SK-N-MC (cell line): Measurements from ENCODE around the gene TGFBR3.

Source experiments
- DNase-seq: peaks from one replicate; pipeline ENCODE4 v3.0.0-alpha.2; 2011; ENCODE audit warnings: low read depth, low spot score
- H3K27ac ChIP-seq: fragments of 200-600 bp; sonication (generic); 2 replicates; pipeline ENCODE4 v1.5.1; 2016; ENCODE audit warnings: mixed run types
- H3K36me3 ChIP-seq: fragments of 200-600 bp; sonication (generic); 2 replicates; pipeline ENCODE4 v1.6.1; 2017; ENCODE audit warnings: antibody characterized with exemption, low read length, mixed read lengths; ENCODE audit not compliant: insufficient read depth
- H3K4me3 ChIP-seq: fragments of 200-600 bp; sonication (generic); 2 replicates; pipeline ENCODE4 v1.5.1; 2016
- H3K9ac ChIP-seq: fragments of 200-600 bp; sonication (generic); 2 replicates; pipeline ENCODE4 v1.8.0; 2017; ENCODE audit warnings: mixed run types, mixed read lengths; ENCODE audit not compliant: insufficient read length
- H3K9me3 ChIP-seq: fragments of 200-600 bp; sonication (generic); 2 replicates; pipeline ENCODE4 v1.6.1; 2017; ENCODE audit warnings: low read depth, mild to moderate bottlenecking, antibody characterized with exemption, low read length, moderate library complexity, mixed read lengths
- EZH2 ChIP-seq: fragments of 200-600 bp; sonication (generic); IDR thresholded peaks from one replicate; pipeline ENCODE4 v1.6.1; 2017; ENCODE audit warnings: antibody characterized with exemption
- FOXP2 ChIP-seq: optimal IDR thresholded peaks from 2 replicates; pipeline ENCODE3; 2011; ENCODE audit warnings: mild to moderate bottlenecking, moderate library complexity; ENCODE audit not compliant: insufficient read depth; ENCODE audit errors: extremely low read length, control extremely low read depth
- POLR2AphosphoS5 ChIP-seq: IDR thresholded peaks from 2 replicates; pipeline ENCODE4 v1.6.1; 2012; ENCODE audit warnings: mild to moderate bottlenecking, low read depth, low read length, borderline replicate concordance

Gene TGFBR3

DNA sequence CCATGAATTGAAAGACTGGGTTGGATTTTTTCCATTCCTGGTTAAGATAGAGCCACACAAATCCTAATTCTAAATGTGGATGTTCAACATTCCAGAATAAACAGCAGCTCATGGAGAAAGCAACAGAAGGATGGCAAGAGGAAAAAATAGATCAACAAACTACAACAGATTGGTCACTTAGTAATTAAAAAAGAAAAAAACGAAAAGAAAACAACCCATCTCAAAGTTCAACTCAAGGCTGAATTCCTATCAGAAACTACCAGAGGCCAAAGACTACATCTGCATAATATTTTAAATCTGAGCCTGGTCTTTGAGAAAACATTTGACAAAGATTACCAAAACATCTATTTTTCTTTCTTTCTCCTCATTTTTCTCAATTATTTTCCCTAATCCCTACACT lies 69.9 kb downstream of the TGFBR3 start:
- no peak for DNase-seq
- Histone ChIP-seq H3K4me3 (no peak overlapping the region), H3K27ac (peak overlapping the region; percentile 97), H3K9ac (no peak overlapping the region), H3K36me3 (no peaks in the 10 kb centered on the region), H3K9me3 (no peaks in the 10 kb centered on the region)
- TF ChIP-seq FOXP2: no peak
- TF ChIP-seq EZH2: no peak
- TF ChIP-seq POLR2AphosphoS5: no peak

DNA sequence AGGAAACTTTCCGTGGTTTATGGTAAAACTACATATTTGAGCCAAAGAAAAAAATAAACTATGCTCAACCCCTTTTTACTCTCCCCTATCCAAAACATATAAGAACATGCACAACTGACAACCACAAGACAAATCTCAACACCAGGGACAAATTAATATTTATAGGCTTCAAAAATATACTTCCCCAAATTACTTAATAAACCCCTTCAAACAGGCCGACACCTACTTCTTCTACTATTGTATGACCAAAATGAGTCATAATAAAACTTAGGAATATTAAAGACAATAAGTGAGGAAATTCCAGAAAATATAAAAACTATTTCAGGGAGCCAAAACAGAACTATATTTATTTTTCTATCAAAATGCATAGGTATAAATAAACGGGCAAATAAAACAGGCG lies 71.5 kb downstream of the TGFBR3 start:
- 0 out of 2 replicates have a peak overlapping the region, but pooled peaks have one; percentile 26 for H3K27ac ChIP-seq
- DNase-seq: no peak
- no peaks in the 10 kb centered on the region for H3K36me3 ChIP-seq
- no peaks in the 10 kb centered on the region for H3K9me3 ChIP-seq
- TF ChIP-seq EZH2 (no peak), POLR2AphosphoS5 (no peak), FOXP2 (no peak)
- H3K4me3 ChIP-seq: no peak overlapping the region
- H3K9ac ChIP-seq: no peak overlapping the region

DNA sequence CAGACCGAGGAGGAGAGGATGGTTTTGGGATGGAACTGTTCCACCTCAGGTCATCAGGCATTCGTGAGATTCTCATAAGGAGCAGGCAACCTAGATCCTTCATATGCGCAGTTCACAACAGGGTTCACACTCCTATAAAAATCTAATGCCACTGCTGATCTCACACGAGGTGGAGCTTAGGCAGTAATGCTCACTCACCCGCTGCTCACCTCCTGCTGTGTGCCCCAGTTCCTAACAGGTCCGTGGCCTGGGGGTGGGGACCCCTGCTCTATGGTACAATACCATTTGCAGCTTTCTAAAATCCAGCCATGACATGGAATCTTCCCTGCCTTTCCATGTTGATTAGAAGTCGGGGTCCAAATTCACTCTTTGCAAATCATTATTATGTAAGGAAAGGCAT lies 72.1 kb downstream of the TGFBR3 start:
- 0 out of 2 replicates have a peak overlapping the region, but pooled peaks have one; percentile 26 for H3K27ac ChIP-seq

DNA sequence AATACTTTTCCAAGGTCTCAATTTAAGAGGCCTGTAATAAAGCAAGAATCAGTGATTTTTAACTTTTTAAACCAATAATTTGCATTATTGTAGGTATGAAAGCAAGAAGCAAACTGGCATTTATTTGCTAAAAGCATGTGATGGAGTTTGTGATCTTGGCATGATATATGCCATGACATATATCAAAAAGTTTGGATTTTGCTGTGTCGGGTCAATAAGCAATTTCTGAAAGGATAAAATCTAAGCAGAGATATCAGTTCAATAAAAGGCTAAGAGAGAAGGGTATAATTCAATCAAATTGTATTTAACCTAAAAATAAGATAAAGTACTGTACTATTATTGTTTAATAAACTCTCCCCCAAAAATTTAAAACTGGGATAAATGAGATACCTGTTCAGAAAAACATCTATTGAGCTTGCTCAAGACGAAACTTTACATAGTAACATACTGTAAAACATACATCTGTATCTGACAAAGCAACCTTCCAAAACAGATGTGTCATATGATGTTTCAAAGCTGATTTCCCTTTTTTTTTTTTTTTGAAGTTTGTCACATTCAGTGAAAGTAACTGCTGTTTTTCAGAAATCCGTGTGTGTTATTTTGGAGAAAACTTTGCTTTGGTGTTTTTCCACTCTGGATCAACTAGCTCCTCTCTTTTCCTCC lies 74.5 kb downstream of the TGFBR3 start:
- no peak overlapping the region for H3K9ac ChIP-seq
- DNase-seq: no peak
- H3K4me3 ChIP-seq: no peak overlapping the region
- no peak overlapping the region for H3K27ac ChIP-seq
- TF ChIP-seq EZH2: no peak
- no peak for TF ChIP-seq POLR2AphosphoS5
- TF ChIP-seq FOXP2: no peak
- no peaks in the 10 kb centered on the region for H3K9me3 ChIP-seq
- no peaks in the 10 kb centered on the region for H3K36me3 ChIP-seq

More for the DNA sequence above, 72.1 kb downstream of the TGFBR3 start:
- TF ChIP-seq FOXP2: no peak
- TF ChIP-seq POLR2AphosphoS5: no peak
- no peak for TF ChIP-seq EZH2
- Histone ChIP-seq H3K36me3 (no peaks in the 10 kb centered on the region), H3K9ac (no peak overlapping the region), H3K9me3 (no peaks in the 10 kb centered on the region), H3K4me3 (no peak overlapping the region)
- no peak for DNase-seq

DNA sequence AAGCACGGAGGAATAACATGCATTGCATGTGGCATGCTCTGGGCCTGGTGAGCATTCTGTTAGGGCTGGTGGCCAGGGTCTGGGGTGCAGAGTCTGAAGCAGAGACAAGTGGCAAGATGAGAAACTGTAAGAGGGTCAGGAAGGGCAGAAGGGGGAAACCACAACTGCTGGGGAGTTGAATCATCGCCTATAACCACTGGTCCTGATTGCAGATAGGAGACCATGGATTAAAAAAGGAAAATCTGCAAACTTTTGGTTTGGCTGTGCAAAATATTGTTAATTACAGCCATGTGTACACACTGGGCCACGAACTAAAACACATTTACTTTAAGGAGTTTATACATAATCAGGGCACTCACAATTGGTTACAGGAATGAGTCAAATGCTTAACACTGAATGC lies 76.6 kb downstream of the TGFBR3 start:
- Histone ChIP-seq H3K36me3 (no peaks in the 10 kb centered on the region), H3K9ac (no peak overlapping the region), H3K27ac (peak overlapping the region; percentile 17; the same call in 1 of the 2 replicates), H3K9me3 (no peaks in the 10 kb centered on the region), H3K4me3 (no peak overlapping the region)
- DNase-seq: no peak
- TF ChIP-seq EZH2 (no peak), FOXP2 (no peak), POLR2AphosphoS5 (no peak)

DNA sequence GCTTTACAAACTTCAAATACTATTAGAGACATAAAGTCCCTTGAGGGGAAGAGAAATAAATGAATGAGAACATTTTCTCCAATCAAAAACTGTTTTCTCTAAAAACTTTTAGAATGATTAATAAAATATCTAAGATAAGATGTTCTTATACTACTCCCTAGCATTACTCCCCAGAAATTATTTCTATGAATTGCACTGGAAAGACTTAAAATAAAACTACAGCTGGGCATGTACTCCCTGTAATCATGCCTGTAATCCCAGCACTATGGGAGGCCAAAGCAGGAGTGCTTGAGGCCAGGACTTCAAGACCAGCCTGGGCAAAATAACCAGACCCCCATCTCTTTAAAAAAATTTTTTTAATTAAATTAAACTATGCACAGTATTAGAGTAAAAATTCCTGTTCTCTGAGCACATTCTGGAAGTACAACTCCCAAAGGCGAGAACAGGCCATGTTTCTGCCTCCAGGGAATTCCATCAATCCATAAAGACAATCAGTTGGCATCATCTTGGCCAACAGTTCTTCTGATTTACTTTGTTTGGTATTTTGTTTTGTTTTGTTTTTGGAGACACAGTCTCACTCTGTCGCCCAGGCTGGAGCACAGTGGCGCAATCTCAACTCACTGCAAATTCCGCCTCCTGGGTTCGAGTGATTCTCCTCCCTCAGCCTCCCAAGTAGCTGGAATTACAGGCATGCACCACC lies 77.9 kb downstream of the TGFBR3 start:
- Histone ChIP-seq H3K27ac (peak overlapping the region; percentile 95), H3K36me3 (no peaks in the 10 kb centered on the region), H3K9ac (no peak overlapping the region), H3K4me3 (no peak overlapping the region), H3K9me3 (no peaks in the 10 kb centered on the region)
- TF ChIP-seq POLR2AphosphoS5 (no peak), EZH2 (no peak), FOXP2 (no peak)
- no peak for DNase-seq

DNA sequence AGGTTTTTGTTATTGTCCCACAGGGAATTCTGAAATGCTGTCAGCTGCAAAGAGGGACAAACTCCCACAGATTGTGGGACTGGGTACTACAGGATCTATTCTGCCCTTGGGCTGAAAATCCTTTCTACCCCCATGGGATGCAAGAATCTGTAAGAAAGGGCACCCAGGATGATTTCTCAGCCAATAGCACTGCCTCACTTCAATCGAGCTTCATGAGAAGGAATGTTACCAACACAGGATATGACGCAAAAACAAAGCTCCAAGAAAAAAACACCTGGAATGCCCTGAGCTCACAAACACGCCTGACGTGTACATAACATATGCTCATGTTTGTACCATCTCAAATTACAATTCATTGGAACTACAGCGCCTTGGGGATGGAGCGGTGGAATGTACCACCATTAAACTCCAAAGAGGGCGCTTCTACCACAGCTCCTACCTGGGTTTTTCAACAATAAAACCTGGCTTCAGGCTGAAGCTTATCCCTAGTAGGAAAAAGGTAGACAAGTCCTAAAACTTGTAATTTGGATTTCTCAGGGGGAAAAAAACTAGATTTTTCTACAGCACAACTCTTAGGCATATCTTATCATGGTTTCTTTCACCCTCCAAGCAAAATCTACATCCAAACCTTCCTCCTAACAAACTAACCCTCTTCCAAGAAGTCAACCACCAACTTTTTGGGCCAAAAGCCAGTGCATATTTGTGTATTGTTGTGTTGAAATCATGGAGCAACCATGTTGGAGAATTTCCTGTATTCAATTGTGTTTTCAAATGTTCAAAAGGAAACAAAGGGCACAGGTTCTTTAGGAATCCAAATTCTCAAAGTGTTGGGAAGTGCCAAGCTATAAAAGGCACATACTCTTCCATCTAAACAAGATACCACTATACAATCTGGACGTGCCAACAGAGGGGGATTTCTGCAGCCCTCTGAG lies 78.9 kb downstream of the TGFBR3 start:
- H3K27ac ChIP-seq: peak overlapping the region; percentile 95
- no peaks in the 10 kb centered on the region for H3K9me3 ChIP-seq
- peak; percentile 59 for DNase-seq
- peak overlapping the region; percentile 69 for H3K4me3 ChIP-seq
- TF ChIP-seq POLR2AphosphoS5: no peak
- TF ChIP-seq EZH2: no peak
- TF ChIP-seq FOXP2: no peak
- no peak overlapping the region for H3K9ac ChIP-seq
- H3K36me3 ChIP-seq: no peaks in the 10 kb centered on the region
